Left lung (tissue), 10 donors: ENCODE measurements around the gene MYO7A. TPM values are rescaled to one million over a fixed set of nuclear protein-coding genes. Genes with fewer than 3 reads are reported as not detected.

Experiments used
- ATAC-seq: fragments of 200-7000 bp; cut with Tn5 transposase; one replicate; pipeline ENCODE4 v1.9.1; 2020; ENCODE audit warnings: moderate library complexity
- DNase-seq, 4 donors: peaks; one replicate each; pipeline ENCODE4 v3.0.0-alpha.2; 2013 to 2020
- H3K27ac ChIP-seq, 2 donors: fragments of 200-600 bp; sonication (generic) in 1 of 2; one replicate each; pipeline versions ENCODE4 v1.5.0 to v1.8.0; 2020 to 2021
- H3K27me3 ChIP-seq, 2 donors: fragments of 200-600 bp; sonication (generic) in 1 of 2; one replicate each; pipeline versions ENCODE4 v1.5.0 to v1.8.0; 2020 to 2021
- H3K36me3 ChIP-seq, 2 donors: fragments of 200-600 bp; sonication (generic) in 1 of 2; one replicate each; pipeline versions ENCODE4 v1.5.0 to v1.8.0; 2020 to 2021
- H3K4me1 ChIP-seq, 2 donors: fragments of 200-600 bp; one replicate each; pipeline ENCODE4 v1.8.0; 2021
- H3K4me3 ChIP-seq, 2 donors: fragments of 200-600 bp; sonication (generic) in 1 of 2; one replicate each; pipeline versions ENCODE4 v1.5.0 to v1.8.0; 2020 to 2021; ENCODE audit warnings: mild to moderate bottlenecking in 1 of 2
- H3K9me3 ChIP-seq, 2 donors: fragments of 200-600 bp; sonication (generic) in 1 of 2; one replicate each; pipeline versions ENCODE4 v1.5.0 to v1.8.0; 2020 to 2021
- intact Hi-C, 2 donors: fragments of 100-400 bp; cut with DNase I; formaldehyde crosslinking; loops; one replicate each; pipeline versions ENCODE4 v1.11.2 to v1.14.2; 2022
- polyA plus RNA-seq, 6 donors: library from polyadenylated mRNA; unstranded; fragments of 120-200 nt; gene quantifications; one replicate each; pipeline ENCODE4 v1.2.1, GENCODE V29; 2013; ENCODE audit not compliant: insufficient read length in 6 of 6
- total RNA-seq, 2 donors: library from RNA; stranded (reverse); fragmentation: NEBNext Ultra II Directional; extraction: Animal tissue kit (Norgen Biotek cat#: 25700); gene quantifications; one replicate each; pipeline ENCODE4 v1.2.1, GENCODE V29; 2021
- TF ChIP-seq, protein P1 (sequence below), 2 donors: fragments of 200-600 bp; sonication (generic) in 1 of 2; IDR thresholded peaks; one replicate each; pipeline versions ENCODE4 v1.5.0 to v1.8.0; 2021; ENCODE audit warnings: antibody characterized with exemption in 2 of 2
- donor health status: DM: no; HTN: yes; CAD: no.
- donor health status: DM: no; HTN: no; CAD: no.

MYO7A gene
- total and polyA plus RNA-seq, 8 donors, result 4.8 to 13.5 (median 5.8) TPM

DNA sequence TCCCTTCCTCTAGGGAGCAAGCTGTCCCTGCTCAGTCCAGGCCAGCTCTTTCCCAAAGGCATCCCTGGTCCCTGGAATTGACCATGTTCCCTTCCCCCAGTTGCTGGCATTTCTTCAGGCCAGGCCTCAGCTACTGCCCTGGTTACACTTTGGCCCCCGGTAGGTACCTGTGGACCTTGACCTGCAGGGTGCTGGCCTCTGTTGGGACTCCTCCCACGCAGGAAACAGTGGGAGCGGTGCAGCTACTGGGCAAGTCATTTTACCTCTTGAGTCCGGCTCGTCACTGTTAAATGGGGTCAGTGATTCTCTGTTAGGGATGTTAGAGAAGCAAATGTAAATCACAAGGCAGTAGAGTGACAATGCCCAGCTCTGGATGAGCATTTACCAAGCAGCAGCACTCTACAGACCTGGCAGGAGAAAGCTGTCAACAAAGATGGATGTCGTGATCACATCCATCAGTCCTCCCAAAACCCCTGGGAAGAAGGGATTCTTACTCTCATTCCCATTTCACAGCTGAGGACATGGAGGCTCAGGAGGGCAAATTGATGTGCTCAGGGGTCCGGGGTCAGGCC is 16.9 kb downstream of the MYO7A start:
- TF ChIP-seq, protein P1, sequence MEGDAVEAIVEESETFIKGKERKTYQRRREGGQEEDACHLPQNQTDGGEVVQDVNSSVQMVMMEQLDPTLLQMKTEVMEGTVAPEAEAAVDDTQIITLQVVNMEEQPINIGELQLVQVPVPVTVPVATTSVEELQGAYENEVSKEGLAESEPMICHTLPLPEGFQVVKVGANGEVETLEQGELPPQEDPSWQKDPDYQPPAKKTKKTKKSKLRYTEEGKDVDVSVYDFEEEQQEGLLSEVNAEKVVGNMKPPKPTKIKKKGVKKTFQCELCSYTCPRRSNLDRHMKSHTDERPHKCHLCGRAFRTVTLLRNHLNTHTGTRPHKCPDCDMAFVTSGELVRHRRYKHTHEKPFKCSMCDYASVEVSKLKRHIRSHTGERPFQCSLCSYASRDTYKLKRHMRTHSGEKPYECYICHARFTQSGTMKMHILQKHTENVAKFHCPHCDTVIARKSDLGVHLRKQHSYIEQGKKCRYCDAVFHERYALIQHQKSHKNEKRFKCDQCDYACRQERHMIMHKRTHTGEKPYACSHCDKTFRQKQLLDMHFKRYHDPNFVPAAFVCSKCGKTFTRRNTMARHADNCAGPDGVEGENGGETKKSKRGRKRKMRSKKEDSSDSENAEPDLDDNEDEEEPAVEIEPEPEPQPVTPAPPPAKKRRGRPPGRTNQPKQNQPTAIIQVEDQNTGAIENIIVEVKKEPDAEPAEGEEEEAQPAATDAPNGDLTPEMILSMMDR (IDR thresholded peaks at IDR 0.05), result no peak
- Histone ChIP-seq H3K4me3 (no peak overlapping the region), H3K36me3 (no peaks in the 10 kb centered on the region), H3K4me1 (peaks cover 0 to 7% of the 10 kb centered on the region in 2 donors), H3K9me3 (no peaks in the 10 kb centered on the region), H3K27ac (no peak overlapping the region), H3K27me3 (peaks cover 0 to 17% of the 10 kb centered on the region in 2 donors)
- intact Hi-C loops, result no loop called here
- peak in 1 of 4 donors; percentile 23 for DNase-seq
- no peak for ATAC-seq

DNA sequence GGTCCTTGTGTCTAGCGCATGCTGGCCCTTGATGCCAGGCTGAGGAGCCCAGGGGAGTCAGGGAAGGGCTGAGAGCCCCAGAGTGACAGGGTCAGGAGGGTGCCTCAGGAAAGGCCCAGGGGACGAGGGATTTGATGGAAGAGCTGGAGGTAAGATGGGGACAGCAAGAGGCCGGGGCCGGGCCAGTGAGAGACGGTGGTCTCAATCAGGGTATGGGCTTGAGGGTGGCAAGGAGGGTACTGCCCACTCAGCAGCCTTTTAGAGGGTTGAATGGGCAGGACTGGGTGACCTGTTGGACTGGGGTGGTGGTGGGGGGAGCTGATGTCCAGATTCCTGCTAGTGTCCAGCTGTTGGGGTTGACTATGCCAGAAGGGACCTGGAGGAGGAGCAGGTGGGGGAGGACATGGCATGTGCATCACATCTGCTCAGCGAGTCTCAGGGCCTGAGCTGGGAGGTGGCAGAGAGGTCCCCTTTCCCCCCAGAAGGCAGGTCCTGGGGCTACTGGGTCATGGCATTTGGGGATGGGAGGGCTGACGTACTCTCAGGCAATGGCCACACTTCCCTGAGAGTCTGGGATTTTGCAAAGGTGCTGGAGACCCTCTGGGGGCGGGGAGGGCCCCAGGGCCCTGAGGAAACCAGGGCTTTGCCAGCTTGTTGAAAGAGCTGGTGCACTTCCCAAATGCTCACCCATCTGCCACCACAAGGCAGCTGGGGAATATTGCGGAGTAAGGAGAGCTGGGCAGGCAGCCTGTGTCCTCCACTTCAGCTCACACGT is 18.4 kb downstream of the MYO7A start:
- intact Hi-C loops, result no loop called here
- Histone ChIP-seq H3K4me1 (no peaks in the 10 kb centered on the region), H3K27me3 (peaks cover 0 to 17% of the 10 kb centered on the region in 2 donors), H3K4me3 (no peak overlapping the region), H3K36me3 (no peaks in the 10 kb centered on the region), H3K27ac (no peak overlapping the region), H3K9me3 (no peaks in the 10 kb centered on the region)
- TF ChIP-seq, protein P1 (IDR thresholded peaks at IDR 0.05), result no peak
- peak in 1 of 4 donors; percentile 64 for DNase-seq
- ATAC-seq, result no peak

DNA sequence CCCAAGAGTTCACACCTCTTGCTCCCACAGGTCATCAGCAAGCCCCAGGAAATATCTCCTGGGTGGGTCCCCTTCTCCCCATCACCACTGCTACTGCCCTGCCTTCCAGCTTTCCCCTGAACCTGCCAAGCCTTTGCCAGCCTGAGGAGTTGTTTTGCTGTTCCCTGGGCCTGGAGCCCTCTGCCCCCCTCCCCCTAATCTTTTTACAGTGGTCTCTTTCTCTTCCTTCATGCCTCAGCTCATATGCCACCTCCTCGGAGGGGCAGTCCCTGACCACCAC is 18.9 kb downstream of the MYO7A start:
- ATAC-seq, result no peak
- DNase-seq, result no peak
- no peaks in the 10 kb centered on the region for H3K4me1 ChIP-seq
- peaks cover 0 to 17% of the 10 kb centered on the region in 2 donors for H3K27me3 ChIP-seq
- H3K4me3 ChIP-seq, result no peak overlapping the region
- H3K36me3 ChIP-seq, result no peaks in the 10 kb centered on the region
- no peaks in the 10 kb centered on the region for H3K9me3 ChIP-seq
- no peak overlapping the region for H3K27ac ChIP-seq
- intact Hi-C loops, result no loop called here
- TF ChIP-seq, protein P1 (IDR thresholded peaks at IDR 0.05), result no peak

DNA sequence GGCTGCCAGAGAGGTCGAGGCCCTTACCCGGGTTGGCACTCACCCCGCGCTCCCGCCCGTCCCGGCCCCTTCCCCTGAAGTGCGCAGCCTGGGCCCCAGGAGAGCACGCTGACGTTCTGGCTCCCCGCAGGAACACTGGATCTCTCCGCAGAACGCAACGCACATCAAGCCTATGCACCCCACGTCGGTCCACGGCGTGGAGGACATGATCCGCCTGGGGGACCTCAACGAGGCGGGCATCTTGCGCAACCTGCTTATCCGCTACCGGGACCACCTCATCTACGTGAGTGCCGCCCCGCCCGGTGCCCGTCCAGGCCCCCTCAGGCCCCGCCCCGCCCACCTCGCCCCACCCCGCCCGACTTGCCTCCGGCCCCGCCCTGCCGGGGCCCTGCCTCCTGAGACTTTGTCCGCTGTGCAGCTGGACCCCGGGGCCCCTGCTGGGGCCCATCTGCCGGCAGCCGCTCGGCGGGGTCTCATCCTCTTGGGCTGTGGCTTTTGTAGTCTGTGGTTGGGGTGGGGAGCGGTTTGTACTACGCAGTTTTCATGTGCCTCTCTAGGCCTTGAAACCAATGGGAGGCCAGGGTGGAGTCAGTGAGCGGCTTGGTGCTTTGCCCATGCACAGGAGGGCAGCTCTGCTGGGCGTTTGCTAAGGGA is 19.7 kb downstream of the MYO7A start:
- Histone ChIP-seq H3K27ac (no peak overlapping the region), H3K9me3 (no peaks in the 10 kb centered on the region), H3K27me3 (peaks cover 0 to 17% of the 10 kb centered on the region in 2 donors), H3K4me3 (peak overlapping the region in 1 of 2 donors; percentile 20), H3K36me3 (no peaks in the 10 kb centered on the region), H3K4me1 (no peaks in the 10 kb centered on the region)
- peak; percentile 73 for ATAC-seq
- DNase-seq, result peak in 2 of 4 donors; percentile 47 to 73
- TF ChIP-seq, protein P1 (IDR thresholded peaks at IDR 0.05), result no peak
- intact Hi-C loops, result no loop called here
